DND-41 (cell line): Measurements from ENCODE around the gene SFSWAP.

ENCODE experiments used
- ATAC-seq: fragments of 200-7000 bp; cut with Tn5 transposase; 3 replicates; pipeline ENCODE4 v1.9.1; 2021; ENCODE audit warnings: low read depth; ENCODE audit not compliant: insufficient read depth
- DNase-seq: peaks from one replicate; pipeline ENCODE4 v3.0.0-alpha.2; 2020
- H2AFZ ChIP-seq: 2 replicates; pipeline ENCODE4 v1.6.0; 2012; ENCODE audit warnings: low read depth, low read length
- H3K27ac ChIP-seq: 2 replicates; pipeline ENCODE4 v1.5.1; 2012; ENCODE audit warnings: low read length, inconsistent platforms
- H3K27me3 ChIP-seq: fragments of 200-600 bp; sonication (generic); 2 replicates; pipeline ENCODE4 v1.6.0; 2012; ENCODE audit warnings: low read length, mild to moderate bottlenecking, inconsistent platforms; ENCODE audit not compliant: insufficient read depth, poor library complexity
- H3K36me3 ChIP-seq: 2 replicates; pipeline ENCODE4 v1.5.1; 2012; ENCODE audit warnings: low read length, inconsistent platforms; ENCODE audit not compliant: insufficient read depth
- H3K4me1 ChIP-seq: 2 replicates; pipeline ENCODE4 v1.5.1; 2012; ENCODE audit warnings: mild to moderate bottlenecking, low read length; ENCODE audit not compliant: insufficient read depth
- H3K4me2 ChIP-seq: 2 replicates; pipeline ENCODE4 v1.6.0; 2012; ENCODE audit warnings: mild to moderate bottlenecking, moderate library complexity, low read length, inconsistent platforms; ENCODE audit not compliant: insufficient read depth
- H3K4me3 ChIP-seq, 2 experiments: fragments of 200-600 bp in 1 of 2; shearing (Covaris generic) in 1 of 2; 2 replicates each; pipeline ENCODE4 v1.5.1; 2012 to 2016; ENCODE audit warnings: inconsistent platforms in 2 of 2, low read length in 2 of 2, mild to moderate bottlenecking in 2 of 2, low read depth in 1 of 2, moderate library complexity in 1 of 2
- H3K79me2 ChIP-seq: 2 replicates; pipeline ENCODE4 v1.6.0; 2012; ENCODE audit warnings: low read length, inconsistent platforms; ENCODE audit not compliant: insufficient read depth
- H3K9ac ChIP-seq: 2 replicates; pipeline ENCODE4 v1.6.0; 2012; ENCODE audit warnings: low read depth, mild to moderate bottlenecking, inconsistent platforms, low read length, moderate library complexity
- H3K9me3 ChIP-seq: 2 replicates; pipeline ENCODE4 v1.5.1; 2012; ENCODE audit warnings: low read length, moderate library complexity, mild to moderate bottlenecking, inconsistent platforms; ENCODE audit not compliant: insufficient read depth, severe bottlenecking
- H4K20me1 ChIP-seq: 2 replicates; pipeline ENCODE4 v1.6.0; 2012; ENCODE audit warnings: low read length; ENCODE audit not compliant: insufficient read depth
- CTCF ChIP-seq: IDR thresholded peaks from 2 replicates; pipeline ENCODE4 v1.5.1; 2012; ENCODE audit warnings: borderline replicate concordance, low read length, moderate library complexity, mild to moderate bottlenecking; ENCODE audit not compliant: poor library complexity, severe bottlenecking; ENCODE audit errors: extremely low read depth
- EZH2 ChIP-seq: IDR thresholded peaks from 3 replicates; pipeline ENCODE4 v1.6.1; 2012; ENCODE audit warnings: borderline replicate concordance, low read depth, mild to moderate bottlenecking, moderate library complexity, low read length, inconsistent platforms; ENCODE audit not compliant: severe bottlenecking

The SFSWAP gene

GRCh38 chr12:131671276-131671675 is 39.6 kb upstream of the SFSWAP start:
- Histone ChIP-seq H3K4me1 (no peaks in the 10 kb centered on the region), H3K9ac (no peak overlapping the region), H3K9me3 (no peaks in the 10 kb centered on the region), H3K27ac (no peak overlapping the region), H3K4me2 (no peak overlapping the region), H4K20me1 (no peaks in the 10 kb centered on the region), H3K4me3 (no peak overlapping the region), H3K27me3 (peaks cover 5% of the 10 kb centered on the region), H3K79me2 (no peaks in the 10 kb centered on the region), H3K36me3 (no peaks in the 10 kb centered on the region), H2AFZ (no peak overlapping the region)
- no peak for DNase-seq
- TF ChIP-seq EZH2 (no peak), CTCF (no peak)
- ATAC-seq: no peak

- H3K36me3 ChIP-seq: no peaks in the 10 kb centered on the region
- peaks cover 5% of the 10 kb centered on the region for H3K27me3 ChIP-seq
- H3K9ac ChIP-seq: no peak overlapping the region
- no peak overlapping the region for H3K27ac ChIP-seq
- no peak overlapping the region for H3K4me3 ChIP-seq
- no peaks in the 10 kb centered on the region for H4K20me1 ChIP-seq
- H2AFZ ChIP-seq: no peak overlapping the region
- no peak for ATAC-seq
- no peak for DNase-seq
- no peaks in the 10 kb centered on the region for H3K4me1 ChIP-seq
- H3K9me3 ChIP-seq: no peaks in the 10 kb centered on the region
- H3K79me2 ChIP-seq: no peaks in the 10 kb centered on the region
- TF ChIP-seq EZH2: no peak
- no peak for TF ChIP-seq CTCF
- no peak overlapping the region for H3K4me2 ChIP-seq
These were observed 39.0 kb upstream of the SFSWAP start for GRCh38 chr12:131671871-131672270.

- no peaks in the 10 kb centered on the region for H3K9me3 ChIP-seq
- no peaks in the 10 kb centered on the region for H3K4me1 ChIP-seq
- H3K4me3 ChIP-seq: no peak overlapping the region
- DNase-seq: no peak
- no peak overlapping the region for H2AFZ ChIP-seq
- H4K20me1 ChIP-seq: no peaks in the 10 kb centered on the region
- no peaks in the 10 kb centered on the region for H3K79me2 ChIP-seq
- no peaks in the 10 kb centered on the region for H3K36me3 ChIP-seq
- H3K4me2 ChIP-seq: no peak overlapping the region
- H3K27ac ChIP-seq: no peak overlapping the region
- H3K9ac ChIP-seq: no peak overlapping the region
- no peak for ATAC-seq
- H3K27me3 ChIP-seq: peaks cover 5% of the 10 kb centered on the region
- TF ChIP-seq EZH2 (no peak), CTCF (no peak)
These were observed 38.5 kb upstream of the SFSWAP start for GRCh38 chr12:131672311-131672940.
